B cell (primary cell): ENCODE results near the gene WDR5.

Source experiments
- CTCF ChIP-seq: fragments of 200-600 bp; IDR thresholded peaks from one replicate; pipeline ENCODE4 v1.8.0; 2022; ENCODE audit warnings: antibody characterized with exemption, mild to moderate bottlenecking
- EZH2 ChIP-seq: IDR thresholded peaks from 2 replicates; pipeline ENCODE4 v1.6.1; 2012; ENCODE audit warnings: borderline replicate concordance, low read depth, mild to moderate bottlenecking, moderate library complexity, low read length; ENCODE audit not compliant: insufficient read depth, poor library complexity, severe bottlenecking

GRCh38 chr9:134134949-134135342 lies 936 bp upstream of the WDR5 start:
- TF ChIP-seq CTCF (no peak), EZH2 (no peak)
